ENCODE measurements around the gene GLIS1.

Gene GLIS1

DNA sequence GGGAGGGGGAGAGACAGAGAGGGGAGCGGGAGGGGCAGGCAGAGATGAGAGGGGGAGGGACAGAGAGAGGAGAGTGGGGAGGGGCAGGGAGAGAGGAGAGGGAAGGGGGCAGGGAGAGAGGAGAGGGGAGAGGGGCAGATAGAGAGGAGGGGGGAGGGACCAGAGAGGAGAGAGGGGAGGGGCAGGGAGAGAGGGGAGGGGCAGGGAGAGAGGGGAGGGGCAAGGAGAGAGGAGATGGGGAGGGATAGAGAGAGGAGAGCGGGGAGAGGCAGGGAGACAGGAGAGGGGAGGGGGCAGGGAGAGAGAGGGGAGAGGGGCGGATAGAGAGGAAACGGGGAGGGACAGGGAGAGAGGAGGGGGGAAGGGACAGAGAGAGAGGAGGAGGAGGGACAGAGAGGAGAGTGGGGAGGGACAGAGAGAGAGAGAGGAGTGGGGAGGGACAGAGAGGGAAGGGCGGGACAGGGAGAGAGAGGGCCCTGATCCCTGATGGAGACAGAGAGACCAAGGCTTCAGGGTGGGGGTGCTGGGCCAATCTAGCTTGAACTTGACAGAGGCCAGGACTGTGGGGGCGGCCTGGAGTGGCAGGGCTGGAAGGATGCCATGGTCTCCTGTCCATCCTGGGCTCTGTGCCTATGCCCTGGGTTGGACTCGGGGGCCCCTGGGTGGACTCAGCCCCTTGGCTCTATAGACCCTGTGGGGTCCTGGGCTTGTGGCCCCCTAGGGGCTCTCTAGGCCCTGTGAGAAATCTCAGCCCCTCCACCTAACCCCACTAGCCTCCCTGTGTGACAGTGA lies 236.1 kb downstream of the GLIS1 start:
- no peak for DNase-seq

DNA sequence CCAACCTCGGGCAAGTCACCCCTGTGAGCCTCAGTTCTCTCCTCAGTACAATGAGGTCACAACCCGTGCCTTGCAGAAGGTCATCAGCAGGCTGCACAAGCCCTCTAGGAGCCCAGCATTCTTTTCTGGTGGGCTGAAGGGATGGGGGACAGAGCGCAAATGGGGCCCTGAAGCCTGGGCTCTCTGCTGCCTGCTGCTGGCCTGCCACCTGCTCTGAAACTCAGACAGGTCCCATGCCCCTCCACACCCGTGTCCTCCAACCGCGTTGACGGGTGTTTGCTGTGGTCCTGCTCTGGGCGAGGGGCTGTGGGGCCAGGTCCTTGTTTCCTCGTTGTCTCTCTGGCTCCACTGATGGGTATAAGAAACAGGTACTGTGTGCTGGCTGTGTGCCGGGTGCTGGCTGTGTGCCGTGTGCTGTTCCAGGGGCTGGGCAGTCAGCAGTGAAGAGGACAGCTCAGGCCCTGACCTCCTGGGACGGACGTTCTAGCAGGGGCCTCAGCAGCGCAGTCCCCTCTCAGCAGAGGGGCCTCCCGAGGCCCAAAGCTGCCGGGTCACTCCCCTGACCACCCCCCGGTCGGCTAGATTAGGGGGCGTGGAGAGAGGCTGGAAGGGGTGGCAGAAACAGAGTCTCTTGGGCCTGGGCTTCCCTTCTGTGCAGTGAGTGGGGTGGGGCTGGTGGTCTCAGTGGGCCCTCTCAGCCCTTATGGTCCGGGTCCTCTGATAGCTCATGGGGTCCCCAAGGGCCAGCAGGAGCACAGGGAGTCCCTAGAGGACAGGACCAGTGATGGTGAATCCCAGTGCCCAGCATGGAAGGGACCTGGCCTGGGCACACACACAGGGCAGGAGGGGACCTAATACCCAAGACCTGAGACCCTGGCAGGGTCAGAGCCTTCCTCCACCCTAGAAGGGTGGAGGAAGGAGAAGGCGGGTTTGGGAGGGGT lies 237.6 kb downstream of the GLIS1 start:
- no peak for DNase-seq

DNA sequence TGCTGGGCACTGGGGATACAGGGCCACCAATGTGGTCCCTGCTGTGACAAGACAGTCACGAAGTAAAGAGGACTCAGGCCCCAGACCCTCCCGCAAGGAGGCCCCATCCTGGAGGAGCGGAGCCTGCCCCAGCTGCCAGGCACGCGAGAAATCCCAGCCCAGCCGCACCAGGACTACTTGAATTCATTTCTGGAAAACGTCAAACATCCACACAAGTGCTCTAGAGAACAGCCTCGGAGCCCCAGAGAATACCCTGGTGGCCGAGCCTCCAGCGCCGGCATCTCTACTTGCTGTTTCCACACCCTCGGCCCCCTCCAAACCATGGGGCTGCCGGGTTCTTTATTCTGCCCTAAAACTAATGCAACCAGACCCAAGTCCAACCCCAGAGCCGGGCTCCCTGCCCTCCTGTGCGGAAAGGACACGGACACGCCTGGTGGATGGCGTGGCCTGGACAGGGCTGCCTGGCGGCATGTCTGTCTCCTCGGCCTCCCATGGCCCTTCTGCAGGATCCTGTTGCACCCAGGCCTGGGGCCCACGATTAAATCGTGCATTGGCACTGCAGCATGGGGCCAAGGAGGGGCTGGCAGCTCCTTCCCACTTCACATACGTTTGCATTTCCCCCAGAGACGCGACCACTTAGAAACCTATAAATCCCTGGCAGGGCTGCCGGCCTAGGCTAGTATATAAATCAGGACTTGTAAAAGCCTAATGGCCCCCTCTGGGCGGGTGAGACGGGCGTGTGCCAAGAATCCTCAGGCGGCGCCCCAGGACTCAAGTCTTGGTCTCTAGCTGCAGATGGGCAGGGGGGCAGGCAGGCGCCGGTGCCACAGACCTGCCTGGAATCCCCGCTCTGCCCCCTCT lies 238.5 kb downstream of the GLIS1 start:
- no peak for DNase-seq

DNA sequence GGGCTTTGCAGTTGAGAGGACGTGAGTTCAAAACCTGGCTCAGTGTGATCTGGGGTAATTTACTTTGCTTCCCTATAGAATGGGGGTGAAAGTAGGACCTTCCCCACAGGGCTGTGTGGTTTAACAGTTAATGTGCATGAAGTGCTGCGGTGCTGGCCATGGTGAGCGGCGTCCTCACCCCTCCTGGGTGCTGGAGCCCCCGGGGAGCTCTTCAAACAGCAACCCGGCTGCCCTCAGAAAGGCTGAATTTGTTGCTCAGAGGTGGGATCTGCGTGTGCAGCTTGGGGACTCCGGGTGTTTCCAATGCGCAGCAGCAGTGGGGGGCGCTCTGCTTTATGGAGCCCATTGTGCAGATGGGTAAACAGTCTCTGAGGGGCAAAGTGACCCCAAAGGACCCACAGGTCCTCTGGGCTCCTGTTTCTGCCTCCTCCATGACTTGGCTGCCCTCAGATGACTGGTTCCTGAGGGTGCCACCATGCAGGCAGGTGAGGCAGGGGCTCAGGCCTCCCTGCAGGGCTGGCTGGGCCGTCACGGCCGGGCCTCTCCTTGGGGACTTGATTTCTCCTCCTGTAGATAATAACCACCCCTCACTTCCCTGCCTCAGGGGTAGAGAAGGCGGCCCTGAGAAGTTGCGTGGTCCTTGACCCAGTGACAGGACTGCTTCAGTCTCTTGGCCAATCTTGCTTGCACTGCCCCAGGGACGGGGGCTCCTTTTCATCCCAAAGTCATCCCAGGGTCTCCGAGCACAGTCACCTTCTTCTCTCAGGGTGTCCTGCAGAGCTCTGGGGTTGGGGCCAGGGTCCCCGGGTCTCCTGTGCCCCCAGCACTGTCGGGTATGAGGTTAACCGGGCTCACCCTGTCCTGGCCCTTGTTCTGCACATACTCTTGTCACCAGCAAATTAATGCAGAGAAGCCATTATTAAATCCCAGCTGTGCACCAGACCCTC lies 239.4 kb downstream of the GLIS1 start:
- no peak for DNase-seq

DNA sequence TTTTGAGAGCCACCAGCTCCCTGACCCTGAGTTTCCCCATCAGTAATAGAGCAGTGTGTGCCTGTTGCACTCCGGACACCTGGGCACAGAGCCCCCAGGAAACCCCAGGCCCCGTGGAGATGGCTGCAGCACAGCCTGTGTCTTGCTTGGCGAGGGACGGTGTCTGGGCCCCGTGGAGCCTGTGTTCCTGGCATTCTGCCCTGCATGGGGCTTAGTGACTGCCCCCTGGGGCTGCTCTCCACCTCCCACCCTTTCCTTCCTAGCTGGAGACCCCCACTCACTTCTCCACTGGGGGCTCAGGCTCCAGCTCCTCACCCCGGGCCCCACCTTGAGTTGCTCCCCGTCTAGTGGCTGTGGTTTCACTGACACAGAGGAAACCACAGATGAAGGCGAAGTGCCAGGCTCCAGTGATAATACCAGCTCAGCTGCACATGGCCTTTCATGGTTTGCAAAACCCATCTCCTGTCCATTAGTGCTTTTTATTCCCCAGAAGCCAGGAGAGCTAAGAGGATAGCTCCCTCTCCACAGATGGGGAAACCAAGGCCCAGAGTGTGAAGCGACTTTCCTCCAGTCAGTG lies 240.3 kb downstream of the GLIS1 start:
- DNase-seq, result no peak

DNA sequence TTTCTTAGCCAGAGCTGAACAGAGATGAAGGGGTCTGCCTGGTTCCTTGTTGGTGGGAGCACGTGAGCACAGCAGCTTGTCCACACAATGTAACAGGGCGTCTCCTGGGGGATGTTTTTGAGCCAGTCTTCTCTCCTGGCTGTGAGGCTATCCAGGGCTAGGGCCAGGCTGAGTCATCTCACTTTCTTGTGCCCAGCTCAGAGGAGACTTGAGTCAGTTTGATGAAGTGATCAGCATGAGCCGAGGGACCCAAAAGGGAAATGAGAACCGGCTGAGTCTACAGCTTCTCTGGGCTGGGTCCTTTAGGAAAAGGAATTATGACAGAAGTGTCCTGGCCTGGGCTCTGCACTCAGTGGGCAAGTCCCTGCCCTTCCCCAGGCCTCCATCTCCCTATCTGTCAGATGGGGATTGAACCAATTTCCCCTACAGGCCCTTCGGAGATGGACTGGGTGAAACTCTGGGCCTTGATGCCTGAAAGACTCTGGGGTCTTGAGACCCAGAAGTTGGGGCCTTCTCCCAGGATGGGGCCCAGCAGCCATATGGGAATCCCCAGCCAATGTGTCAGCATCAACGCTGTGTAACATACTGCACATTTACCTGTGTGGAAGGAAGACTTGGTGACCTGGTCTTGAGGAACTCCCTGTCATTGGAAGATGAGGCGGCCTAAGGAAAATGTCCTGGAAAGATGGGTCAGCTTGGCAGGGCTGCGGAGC lies 243.2 kb downstream of the GLIS1 start:
- no peak for DNase-seq

DNA sequence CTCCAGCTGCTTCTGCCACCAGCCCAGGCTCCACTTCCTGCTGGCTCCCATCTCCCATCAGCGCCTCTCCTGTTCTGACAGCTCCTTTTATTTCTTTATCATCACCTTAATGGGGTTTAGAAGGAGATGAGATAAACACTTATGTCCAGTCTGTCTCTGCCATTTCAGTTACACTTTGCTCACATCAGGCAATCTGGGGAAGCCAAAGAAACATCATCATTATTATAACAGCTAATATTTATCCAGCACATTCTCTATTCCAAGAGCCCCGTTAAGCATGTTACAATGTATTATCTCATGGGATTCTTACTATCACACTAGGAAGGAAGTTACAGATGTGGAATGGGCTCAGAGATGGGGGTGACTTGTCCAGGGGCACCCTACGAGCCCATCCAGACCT lies 248.6 kb downstream of the GLIS1 start:
- no peak for DNase-seq

DNA sequence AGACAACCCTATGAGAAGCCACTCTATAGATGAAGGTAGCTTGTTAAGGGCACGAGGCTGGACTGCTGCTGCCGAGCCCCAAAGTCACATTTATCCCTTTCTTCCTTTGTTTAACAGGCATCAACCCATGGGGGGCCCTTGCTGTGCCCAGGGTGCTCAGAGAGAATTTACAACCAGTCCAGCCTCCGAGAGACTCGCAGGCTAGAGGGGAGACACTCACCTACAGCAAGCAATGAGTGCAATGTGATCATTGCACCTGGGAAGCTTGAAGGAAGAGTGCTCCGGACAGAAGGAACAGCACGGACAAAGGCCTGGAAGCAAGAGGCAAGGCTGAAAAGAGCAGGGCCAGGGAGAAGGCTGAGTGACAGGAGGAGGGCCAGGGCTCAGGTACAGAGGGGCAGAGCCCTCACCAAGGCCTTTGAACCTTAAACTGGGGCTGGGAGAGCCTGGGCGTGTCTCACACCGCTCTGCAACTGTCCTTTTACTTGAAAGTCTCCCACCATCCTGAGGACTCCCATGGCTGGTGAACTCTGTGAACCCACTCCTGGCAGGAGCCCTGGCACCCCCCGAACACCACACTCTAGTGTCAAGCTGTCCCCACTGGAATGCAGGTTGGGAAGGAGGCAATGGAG lies 252.5 kb downstream of the GLIS1 start:
- no peak for DNase-seq

DNA sequence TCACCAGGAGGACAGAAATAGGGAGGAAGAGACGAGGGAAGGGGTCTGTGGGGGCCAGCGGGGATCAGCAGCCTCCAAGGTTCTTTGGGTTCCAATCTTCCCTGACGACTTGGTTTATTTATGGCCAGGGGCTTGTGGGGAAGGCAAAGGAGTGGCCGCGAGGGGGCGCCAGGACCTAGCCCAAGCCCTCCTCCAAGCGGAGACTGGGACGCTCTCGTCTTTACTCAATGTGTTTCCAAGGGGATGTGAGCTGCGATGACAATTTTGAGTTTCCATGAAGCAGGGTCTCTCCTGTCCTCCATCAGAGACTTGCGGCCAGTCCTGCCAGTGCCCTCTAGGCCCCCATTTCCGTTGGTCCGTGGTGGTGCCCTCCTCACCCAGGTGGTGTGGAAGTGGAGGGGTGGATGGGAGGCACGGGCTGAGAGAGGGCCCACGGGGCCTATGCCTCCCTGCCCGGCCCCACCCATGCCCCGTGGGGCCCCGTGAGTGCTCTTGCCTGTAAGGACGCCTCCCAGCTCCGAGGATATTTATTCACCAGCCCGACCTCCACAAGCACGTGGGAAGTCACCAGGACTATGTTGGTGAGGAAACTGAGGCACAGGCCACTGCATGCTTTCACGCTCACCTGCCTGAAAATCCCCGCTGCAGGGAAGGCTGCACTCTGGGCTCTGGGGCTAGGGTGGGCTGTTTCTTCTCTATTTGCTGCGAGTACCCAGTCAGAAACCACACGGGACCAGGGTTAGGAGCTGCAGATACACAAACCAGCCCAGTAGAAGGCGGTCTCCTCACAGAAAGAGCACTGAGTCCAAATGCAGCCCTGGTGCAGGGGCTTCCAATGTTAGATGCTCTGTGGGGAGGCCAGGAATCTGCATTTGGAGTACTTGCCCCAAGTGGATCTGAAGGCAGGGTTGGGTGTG lies 253.2 kb downstream of the GLIS1 start:
- DNase-seq, result peak; percentile 27 to 64

DNA sequence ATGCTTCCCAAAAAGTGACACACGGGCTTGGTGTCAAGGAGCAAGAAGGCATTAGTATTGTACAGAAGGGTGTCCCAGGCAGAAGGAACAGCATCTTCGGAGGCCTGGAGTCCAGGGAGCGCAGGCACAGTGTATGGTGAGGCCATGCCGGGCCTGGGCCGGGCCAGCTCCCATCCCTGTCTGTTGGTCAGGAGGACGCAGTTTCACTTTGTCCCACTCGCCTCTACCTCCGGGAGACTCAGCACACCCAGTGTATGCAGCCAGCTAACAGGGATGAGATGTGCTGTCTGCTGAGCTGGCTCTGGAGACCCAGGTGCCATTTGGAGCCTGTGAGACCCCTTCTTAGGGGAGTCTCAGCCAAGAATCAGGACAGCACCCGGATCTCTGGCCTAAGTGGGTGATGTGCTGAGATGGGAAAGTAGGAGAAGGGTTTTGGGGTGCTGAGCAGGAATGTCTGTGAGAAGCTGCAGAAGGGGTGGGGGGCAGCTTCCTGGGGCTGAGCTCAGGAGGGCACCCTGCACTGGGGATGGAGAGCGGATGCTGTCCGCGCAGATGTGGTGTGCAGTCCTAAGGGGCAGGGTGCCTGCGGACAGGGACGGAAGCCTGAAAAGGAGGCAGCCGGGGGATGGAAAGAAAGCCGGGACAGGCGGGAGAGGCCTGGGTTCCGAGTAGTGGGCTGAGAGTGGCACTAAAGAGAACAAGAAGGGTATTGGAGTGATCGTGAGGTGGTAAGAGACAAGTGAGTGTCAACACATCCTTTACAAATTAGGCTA lies 254.1 kb downstream of the GLIS1 start:
- DNase-seq, result no peak

DNA sequence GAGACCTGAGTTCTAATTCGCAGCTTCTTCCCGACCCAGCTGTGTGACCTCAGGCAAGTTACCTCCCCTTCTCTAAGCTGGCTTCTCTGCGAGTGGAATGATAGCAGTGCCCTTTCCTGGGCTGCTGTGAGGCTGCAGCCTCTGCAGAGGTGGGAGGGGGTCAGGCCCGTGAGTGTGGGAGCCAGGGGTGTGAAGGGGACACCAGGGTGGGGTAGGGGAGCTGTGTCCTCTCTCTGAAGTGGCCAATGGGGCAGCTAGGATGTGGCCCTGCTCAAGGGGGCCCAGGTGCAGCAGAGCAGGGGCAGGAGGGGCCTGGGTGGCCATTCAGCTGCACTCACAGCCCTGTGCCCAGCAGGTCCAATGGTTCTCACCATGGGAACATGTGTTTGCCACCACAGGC lies 255.3 kb downstream of the GLIS1 start:
- DNase-seq, result no peak

DNA sequence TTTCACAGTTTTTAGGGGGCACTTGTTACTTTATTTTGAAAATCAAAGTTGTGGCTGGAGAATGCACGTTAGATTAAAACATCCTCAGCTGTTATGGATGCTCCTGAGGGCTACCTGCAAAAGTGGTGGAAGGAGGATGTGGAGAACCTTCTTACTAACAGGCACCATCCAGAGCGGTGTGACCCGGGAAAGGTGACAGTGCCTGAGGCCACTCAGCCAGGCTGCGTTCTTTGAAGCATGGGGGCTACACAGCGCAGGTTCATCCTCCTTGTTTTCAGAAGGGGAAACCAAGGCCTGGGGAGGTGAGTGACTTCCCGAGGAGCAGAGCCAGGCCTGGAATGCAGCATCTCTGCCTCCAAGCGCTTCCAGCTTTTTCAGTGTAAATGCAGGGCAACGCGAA lies 255.8 kb downstream of the GLIS1 start:
- DNase-seq, result no peak

DNA sequence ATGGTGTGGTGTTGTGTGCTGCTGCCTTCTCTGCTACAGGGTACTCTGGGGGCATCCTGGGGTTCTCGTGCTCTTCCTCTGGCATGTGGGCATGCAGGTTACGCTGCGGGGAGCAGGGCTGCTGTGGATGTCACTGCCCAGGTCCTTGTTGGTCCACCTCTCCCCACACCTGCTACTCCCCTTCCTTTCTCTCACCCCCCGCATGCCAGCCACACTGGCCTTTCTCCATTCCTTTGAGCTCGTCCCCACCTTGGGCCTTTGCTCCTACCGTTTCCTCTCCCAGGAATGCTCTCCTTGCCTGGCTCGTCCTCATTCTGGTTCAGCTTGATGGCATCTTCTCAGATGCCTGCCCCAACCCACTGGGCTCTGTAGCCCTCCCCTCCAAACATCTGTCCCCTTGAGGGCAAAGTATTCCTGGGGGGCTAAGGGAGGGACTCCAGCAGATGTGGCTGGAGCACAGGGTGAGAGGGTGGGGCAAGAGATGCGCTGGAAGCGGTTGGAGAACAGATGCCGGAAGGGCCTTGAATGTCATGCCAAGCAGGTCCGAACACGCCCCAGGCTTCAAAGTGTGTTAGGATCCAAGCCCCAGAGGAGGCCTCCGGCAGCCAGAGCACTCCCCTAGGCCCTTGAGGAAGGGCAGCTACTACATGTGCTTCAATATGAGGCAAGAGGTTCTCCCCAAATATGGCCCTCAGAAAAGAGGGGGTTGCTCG lies 256.4 kb downstream of the GLIS1 start:
- DNase-seq, result no peak

DNA sequence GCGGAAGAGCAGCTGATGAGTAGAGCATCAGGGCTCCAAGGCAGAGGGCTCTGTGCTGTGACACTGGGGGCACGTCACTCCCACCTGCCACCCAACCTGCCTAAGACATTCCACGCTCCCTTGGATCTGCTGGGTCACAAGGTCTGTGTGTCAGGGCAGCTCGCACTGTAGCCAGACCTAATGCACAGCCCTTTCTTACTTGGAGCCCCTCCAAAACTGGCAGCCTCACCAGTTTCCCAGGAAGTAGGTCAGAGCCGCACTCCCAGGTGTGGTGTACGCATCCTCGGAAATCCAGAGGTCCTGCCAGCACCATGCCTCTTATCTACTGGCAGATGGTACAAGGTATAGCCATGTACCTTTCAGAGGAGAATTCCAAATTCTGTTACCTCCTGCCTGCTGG lies 257.5 kb downstream of the GLIS1 start:
- DNase-seq, result no peak

DNA sequence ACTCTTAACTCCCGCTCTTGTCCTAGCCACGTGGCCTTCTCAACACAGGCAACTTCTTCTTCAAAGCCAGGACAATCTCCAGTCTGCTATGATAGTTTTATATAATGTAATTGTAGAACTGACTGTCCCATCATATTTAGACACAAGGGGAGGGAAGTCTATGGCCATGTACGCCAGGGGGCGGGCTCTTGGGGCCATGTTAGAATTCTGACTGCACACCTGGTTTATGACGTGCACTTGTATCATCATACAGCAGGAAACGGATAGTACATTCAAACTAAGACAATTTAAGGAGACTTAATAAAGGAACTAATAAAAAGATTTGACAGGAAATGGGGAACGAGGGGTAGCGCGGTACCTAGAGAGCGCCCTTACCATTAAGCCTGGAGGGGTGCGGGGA lies 258.3 kb downstream of the GLIS1 start:
- DNase-seq, result no peak

DNA sequence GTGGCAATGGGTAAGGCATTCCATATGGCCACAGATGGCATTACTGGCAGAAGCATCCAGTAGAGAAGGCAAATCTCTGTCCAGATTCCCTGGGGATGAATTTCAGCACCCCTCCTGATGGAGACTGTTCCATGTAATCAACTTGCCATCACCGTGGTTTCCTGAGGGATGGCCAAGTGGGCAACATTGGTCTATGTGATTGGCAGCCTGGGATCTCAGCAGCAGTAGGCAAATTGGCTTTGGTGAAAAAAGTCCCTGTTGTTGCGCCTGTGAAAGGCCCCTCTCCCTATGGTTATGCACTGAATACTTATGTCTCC lies 260.5 kb downstream of the GLIS1 start:
- DNase-seq, result no peak

DNA sequence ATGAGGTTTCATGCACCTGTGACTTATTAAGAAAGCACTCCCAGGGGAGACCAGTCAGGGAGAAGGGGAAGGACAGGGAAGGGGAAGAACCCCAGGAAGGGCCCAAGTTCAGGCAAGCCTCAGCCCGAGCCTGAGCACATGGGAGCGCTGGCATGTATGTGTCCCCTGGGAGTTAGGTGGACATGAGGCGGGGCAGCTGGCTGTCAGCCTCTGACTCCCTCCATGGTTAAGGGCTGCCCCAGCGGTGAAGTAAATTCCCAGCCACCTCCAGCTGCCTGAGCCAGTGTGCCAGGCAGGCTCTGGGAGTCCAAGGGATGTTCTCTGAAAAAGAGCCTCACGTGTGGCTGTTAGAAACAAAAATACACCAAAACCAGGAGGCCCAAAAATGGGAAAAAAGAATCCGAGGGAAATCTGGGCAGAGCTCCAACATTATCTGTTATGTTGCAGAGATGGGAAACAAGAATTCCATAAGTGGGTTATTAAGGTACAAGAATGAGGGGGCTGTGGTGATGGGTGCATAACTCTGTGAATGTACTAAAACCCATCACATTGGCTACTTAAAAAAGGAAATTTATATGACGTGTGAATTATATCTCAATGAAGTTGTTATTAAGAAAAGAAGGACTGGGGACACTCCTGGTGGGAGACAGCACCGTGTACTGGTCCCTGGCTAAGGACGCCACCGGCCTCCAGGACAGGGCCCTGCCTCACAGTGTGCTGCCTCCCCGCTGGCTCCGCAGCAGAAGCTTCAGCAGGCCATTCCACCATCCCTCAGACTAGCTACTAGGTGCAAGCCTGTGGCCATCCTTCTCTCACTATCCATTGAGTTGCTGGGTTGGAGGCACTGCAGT lies 261.1 kb downstream of the GLIS1 start:
- DNase-seq, result no peak

Data from stimulated activated CD4-positive, alpha-beta T cell treated with anti-CD3 and anti-CD28 coated beads, Interleukin-4, amount 100 ng/mL, for 4 hours (primary cell).